Measurements from ENCODE around the gene VSTM2A.
"Not testable (repeated sequence)": the region's sequence is repeated elsewhere in the genome, so short reads cannot be mapped to it uniquely, and the experiment has no call there.

The VSTM2A gene, protein sequence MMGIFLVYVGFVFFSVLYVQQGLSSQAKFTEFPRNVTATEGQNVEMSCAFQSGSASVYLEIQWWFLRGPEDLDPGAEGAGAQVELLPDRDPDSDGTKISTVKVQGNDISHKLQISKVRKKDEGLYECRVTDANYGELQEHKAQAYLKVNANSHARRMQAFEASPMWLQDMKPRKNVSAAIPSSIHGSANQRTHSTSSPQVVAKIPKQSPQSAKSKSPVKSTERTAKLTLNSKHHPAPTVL

DNA sequence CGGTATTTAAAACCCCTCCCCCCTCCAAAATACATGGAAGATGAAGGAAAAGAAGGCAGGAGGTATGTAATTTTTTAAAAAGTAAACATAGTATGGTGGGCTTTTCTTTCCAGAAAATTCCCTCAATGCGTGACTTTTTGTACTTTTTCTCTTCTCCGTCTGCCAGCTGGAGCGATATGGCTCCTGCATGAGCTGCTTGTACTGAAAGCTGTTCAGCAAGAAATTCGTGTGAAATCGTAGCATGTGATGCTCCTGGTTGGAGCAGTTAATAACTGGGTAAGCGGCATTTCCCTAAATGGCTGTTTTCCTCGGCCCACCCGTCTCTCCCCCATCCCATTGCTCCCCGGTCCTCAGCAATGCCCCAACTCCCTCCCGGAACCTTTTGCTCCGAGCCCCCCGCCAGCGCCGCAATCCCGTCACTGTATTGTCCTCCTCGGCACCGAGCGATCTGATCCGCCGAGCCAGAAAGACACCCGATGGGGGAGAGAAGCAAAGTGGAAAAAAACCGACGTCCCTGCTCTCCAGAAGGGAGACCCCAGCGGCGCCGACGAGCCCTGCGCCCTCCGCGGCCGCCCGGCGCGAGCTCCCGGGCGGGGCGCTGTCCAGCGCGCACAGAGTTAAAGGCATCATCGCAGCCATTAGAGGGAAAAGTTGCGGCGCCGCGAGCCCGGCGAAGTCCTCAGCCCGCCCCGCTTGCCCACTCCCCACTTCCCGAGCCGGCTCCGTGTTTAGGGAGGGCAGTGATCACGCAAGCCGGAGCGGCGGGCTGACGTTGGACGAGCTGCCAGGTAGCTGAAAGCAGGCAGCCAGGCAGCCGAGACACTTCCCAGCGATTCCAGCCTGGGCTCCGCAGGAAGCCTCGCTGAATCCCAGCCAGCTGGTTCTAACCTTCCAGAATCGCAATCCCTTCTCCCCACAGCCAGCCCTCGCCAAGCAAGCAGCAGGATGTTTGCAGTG lies at the start of gene VSTM2A:
TSS of gene VSTM2A (plus strand) at position 707 of the 957 bp plus-strand sequence. CDS start 356 bp downstream, outside the sequence.
- no peak for FAIRE-seq

DNA sequence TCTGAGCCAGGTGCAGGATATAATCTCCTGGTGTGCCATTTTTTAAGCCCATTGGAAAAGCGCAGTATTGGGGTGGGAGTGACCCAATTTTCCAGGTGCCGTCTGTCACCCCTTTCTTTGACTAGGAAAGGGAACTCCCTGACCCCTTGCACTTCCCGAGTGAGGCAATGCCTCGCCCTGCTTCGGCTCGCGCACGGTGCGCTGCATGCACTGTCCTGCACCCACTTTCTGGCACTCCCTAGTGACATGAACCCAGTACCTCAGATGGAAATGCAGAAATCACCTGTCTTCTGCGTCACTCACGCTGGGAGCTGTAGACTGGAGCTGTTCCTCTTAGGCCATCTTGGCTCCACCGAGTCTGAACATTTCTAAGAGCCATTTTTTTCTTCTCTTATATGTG lies 37.6 kb upstream of the VSTM2A start:
- not testable (repeated sequence) for FAIRE-seq

DNA sequence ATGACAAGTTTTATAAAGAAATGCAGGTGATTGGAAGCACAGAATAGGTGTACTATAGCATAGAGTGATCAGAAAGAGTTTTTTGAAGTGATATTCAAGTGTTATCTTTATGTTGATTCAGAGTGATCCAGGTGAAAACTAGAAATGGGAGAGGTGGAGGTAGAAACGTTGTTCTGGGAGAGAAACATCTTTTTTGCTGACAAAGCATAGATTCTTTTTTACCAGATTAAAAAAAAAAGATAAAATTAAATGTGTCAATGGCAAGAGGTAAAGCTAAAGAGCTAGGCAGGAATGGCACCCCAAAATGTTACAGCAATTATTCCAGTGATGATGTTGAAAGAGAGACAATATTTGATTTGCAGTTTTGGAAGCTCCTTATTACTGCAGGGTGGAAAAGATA lies 12.6 kb upstream of the VSTM2A start:
- no peak for FAIRE-seq

DNA sequence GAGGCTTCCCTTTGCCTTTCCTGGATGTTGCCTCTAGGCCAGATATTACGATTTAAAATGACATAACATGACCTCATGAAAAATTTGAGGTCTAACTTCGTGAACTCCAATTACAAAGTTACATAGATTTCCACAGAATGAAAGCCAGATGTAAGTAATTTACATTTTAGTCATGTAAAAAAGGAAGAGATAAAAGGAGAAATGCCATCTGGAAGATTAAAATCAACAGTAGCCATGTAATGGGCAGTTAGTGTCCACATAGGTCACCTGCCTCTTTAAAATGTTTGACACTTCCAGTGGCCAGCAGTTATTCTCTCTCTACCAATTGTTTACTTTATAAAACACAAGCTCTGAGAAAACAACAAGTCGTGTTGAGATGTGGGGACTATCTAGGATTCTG lies 4.1 kb upstream of the VSTM2A start:
- no peak for FAIRE-seq

DNA sequence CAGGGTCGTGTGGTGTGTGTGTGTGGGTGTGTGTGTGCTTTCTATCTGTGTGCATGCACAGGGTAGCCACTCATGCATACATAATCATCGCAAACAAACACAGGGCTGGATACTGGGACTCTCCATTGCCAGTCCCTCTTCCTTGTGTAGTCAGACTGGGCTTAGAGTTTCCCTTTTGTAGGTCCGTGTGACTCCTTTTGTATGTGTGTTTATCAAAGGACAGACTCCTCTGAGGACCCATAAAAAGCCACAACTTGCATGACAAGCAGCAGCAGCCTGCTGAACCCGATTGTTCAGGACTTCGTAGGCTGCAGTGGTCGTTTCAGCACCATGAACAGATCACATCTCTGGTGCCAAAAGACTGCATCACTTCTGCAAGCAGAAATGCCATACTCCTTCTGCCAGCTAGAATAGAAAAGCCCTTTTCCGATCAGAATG lies 895 bp downstream of the VSTM2A start:
- FAIRE-seq: no peak

DNA sequence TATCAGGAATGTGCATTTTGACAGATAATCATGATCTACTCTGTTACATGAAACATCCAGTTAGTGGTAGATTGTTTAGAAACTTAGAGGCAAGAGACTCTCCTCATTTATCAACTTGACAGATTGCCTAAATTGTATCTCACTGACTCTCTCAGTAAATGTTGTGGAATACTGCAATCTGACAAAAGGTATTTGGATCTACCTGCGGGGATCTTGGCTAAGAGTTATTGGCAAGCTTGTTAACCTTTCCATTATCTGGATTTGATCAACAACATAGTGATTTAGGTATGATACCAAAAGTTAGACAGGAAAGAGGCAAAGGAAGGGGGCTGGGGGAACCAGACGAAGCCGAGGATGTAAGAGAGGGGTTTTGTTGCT lies 2.0 kb downstream of the VSTM2A start:
- no peak for FAIRE-seq

DNA sequence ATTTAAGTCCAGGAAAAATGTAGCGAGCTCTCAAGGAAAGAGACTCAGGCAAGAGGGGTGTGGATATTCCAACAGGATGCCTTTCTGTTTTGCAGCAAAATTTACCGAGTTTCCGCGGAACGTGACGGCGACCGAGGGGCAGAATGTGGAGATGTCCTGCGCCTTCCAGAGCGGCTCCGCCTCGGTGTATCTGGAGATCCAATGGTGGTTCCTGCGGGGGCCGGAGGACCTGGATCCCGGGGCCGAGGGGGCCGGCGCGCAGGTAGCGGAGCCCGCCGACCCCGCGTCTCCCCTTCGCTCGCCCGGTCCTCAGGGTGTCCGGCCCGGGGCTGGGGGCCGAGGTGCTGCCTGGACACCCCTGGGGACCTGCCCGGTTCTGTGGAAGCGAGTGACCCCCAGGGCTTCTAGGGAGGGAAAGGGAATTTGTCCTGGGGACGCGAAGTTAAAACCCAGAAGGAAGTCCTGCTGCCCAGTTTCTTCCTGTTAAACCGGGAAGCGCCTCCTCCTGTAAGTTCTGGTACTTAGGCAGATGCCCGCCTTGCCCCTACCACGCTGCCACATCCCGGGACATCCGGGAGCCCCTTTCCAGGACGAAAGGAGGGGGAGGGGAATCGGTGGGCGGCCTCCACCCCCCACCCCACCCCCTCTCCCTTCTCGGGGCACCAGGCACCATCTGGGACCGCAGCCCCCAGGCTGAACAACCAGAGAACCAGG lies 2.5 kb downstream of the VSTM2A start:
- no peak for FAIRE-seq

DNA sequence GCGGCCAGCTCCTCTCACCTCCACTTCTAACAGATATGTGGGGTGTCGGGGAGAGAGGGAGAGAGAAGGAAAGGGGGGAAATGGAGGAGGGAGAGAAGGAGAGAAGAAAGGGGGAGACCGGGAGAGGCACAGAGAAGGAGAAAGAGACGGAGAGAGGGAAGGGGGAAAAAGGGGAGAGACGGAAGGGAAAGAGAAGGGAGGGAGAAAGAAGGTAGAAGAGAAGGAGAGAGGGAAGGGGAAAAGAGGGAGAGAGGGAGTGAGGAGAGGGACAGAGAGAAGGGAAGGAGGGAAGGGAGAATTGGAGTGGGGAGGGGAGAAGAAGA lies 3.0 kb downstream of the VSTM2A start:
- FAIRE-seq: no peak

DNA sequence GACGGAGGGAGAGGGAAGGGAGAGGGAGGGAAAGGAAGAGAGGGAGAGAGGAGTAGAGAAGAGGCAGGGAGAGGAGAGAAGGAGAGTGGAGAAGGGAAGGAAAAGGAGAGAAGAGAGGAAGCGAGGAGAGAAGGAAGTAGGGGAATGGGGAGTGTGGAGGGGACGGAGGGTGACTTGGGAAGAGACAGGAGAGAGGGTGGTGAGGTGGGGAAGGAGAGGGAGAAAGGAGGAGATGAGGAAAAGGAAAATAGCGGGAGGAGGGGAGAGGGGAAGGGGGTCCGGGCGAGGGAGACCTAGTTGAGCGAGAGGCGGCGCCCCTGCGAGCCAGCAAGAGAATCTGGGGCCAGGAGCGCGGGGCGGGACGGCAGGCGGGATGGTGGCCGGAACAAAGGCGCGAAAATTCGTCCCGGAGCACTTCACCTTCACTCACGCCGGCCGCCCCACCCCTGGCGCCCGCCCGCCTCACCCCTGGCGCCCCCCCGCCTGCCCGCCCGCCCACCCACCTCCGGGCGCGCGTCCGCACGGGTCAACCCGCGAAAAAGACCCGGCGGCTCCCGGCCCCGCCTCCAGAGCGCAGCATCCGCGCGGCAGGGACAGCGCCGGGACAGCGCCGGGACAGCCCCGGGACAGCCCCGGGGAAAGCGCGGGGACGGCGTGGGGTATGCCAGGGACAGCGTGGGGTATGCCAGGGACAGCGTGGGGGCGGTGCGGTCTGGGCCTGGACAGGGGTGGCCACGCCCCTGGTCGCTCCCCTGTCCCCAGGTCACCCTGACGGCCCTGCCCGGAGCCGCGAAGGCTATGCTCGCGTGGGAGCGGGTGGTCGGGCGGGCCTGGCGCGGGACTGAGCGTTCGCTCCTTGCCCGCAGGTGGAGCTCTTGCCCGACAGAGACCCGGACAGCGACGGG lies 4.2 kb downstream of the VSTM2A start:
- no peak for FAIRE-seq

DNA sequence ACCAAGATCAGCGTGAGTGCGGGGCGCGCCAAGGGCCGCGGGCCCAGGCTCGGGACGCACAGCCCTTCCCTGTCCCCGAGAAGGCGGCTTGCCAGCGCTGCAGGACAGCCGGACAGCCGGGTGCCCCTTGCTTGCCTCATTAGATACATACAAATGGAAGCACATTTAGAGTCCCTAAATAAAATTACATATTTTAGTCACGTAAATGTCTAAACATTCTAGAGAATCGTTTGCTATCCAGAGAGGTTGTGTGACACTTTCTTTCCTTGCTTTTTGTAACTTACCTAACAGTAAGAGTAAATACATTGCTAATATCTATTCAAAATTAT lies 4.8 kb downstream of the VSTM2A start:
- no peak for FAIRE-seq

DNA sequence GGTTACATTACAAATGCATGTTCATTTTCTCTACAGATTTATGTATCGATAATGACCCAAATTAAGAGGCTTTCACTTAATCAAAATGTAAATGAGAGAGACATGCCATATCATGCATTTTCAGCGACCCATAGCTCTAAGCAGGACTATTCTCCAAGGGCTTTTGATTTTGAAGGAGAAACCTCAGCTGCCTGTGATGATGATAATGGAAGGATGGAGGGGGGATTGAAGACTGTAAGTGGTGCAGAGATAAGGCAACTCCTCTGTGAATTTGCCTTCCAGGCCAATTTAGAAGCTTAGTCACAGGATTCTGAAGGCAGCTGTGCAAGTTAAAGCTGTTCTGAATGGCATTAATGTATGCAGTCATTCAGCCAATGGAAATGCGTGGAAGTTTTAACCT lies 8.3 kb downstream of the VSTM2A start:
- FAIRE-seq: no peak

DNA sequence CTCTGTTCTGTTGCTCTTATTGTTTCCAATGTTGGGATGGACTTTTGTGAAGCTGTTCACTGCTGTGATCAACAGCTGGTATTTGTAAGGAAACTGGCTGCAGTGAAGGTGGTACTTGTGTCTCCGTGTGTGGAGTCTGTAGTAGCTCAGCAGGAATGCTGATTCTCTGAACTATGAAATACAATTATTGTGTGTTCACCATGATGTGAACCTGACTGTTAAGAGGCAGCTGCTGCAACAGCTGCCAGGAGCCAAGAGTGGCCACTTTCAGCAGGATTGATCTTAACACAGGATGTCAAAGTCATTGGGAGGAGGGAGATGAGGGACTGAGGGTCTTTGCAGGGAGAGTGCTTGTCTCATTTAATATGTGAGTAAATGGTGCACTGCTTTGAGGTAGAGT lies 13.9 kb downstream of the VSTM2A start:
- FAIRE-seq: no peak

DNA sequence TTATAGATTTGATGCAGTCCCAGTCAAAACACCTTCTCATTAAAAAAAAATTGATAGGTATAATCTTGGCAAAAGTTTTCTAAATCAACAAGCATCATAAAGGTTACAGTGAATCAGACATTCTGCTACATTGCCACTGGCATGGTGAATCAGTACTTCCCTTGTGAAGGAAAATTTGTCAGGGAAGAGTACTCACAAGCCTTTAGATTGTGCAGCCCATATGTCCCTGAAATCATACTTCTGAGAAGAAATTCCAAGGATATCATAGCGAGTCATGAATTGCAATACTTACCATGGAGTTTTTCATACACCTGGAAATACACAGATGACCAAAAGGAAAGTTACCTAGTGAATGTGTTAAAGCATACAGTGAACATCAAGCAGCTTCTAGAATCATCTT lies 17.2 kb downstream of the VSTM2A start:
- no peak for FAIRE-seq

DNA sequence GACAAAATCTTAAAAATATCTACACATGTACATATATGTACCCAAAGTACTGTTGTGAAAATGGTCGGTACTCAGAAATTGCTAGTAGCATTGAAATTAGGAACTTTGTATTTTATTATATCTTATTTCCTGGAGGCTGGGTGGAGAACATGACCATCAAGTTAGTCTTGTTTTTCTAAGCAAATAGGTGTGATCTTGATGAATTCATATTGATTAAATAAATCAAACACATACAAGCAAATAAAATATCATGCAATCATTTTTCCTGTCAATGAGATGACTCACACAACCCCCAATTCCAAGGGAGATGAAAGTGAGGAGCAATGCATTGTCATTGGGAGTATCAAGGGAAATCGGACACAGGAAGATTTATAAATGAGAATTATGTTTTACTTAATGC lies 18.0 kb downstream of the VSTM2A start:
- FAIRE-seq: no peak

DNA sequence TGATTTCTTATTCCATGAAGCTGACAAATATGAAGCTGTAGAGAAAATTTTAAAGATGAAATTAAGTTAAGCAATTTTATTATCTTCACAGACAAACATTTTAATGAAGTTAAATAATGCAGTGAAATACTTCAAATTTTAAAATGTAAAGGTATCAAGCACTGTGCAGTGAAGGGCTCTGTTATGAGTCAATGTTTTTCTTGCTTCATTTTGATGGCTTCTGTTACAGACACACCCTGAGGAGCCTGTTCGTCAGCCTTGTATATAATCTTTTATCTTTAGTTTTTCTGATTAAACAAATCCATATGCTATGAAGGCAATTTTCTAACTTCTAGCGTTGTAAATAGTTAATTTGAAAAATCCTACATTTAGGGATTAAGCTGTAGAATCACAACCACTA lies 18.5 kb downstream of the VSTM2A start:
- no peak for FAIRE-seq

DNA sequence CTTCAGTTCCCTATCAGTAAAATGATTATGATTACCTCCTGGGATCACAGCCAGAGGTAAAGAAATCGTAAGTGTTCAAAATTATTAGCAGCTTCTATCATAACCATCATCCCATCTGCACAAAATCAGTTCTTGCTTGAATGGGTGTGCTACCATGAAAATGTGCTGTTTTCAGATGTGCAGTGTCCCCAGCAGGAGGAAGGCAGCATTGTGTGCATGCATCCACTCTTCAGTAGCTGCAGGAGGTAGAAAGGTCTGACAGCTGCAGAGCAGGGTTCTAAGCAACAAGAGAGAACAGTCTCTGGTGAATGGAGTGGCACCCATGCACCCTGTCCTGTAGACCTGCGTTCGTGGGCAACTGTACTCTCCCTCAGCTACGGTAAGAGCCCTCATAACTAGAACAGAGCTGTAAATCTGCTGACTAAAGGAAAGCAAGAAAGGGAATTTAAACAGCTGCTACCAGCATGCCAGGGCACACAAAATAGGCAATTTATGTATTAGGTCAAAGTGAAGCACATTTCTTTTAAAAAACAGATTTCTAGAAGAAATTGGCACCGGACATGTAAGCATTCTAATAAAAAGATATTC lies 21.2 kb downstream of the VSTM2A start:
- FAIRE-seq: no peak

DNA sequence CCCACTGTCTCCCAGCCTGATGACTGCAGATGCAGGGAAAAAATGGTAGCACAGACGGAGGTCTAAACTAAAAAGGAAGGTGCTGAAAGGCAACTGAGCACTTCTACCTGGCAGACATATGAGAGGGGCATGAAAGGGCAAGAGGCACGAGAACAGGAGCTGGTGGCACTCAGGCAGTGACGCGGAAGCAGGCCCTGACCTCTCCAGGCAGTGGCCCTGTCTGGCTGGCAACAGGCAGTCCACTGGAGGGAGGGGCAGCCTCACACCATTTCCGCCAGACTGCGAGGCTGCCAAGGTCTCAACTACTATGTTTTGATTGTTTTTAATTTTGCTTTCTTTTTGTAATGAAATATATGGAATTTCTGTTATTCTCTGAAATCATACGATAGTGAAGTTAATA lies 23.3 kb downstream of the VSTM2A start:
- FAIRE-seq: no peak

DNA sequence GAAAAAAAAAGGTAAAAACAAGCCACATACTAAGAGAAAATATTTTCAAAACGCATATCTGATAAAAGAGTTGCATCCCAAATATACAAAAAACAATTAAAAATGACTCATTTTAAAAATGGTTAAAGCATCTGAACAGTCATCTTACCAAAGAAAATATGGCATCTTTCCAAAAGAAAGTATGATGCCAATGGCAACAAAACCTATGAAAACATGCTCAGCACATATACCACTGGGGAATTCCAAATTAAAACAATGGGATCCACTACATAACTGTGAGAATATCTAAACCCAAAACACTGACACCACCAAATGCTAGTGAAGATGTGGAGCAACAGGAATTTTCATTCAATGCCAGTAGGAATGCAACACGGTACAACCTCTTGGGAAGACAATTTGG lies 39.3 kb downstream of the VSTM2A start:
- no peak for FAIRE-seq

DNA sequence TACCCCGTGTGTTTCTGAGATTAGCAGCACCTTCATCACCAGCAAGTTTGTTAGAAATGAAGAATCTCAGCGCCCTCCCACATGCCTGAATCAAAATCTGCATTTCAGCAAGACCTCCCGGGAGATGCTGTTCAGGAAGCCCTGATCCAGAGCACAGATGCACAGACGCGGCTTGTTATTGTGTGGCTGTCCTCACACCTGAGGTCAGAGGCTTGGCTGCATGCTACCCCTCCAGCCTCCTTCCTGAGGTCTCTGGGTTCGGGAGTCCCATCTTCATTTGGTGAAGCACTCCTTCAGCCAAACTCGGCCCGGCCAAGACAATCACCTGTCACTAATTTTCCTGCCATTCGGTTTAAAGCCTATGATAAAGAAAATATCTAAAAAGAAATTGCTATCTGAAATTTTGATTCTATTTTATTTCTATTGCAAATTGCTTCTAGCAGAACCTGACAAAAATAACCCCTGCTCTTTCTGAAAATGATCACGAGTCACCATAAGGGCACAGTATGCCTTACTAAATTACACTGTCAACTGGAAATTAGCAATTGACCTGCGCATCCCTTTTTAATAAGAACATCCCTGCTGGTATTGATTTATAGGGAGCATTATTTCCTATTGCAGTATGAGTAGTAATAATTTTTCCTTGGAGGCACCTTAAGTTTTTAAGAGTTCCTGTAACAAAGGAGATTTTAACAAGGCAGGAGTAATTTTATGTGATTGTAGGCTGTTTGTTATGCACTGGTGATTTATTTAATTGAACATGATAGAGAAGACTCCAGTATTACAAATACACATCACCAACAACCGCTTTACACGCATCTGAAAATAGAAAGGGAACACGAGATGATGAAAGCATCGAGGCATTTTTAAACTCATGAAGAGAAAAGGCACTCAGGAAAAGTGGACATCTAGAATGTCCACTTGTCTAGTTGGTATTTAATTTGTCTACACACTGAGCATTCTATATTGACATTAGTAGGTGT lies 49.5 kb downstream of the VSTM2A start:
- no peak for FAIRE-seq

DNA sequence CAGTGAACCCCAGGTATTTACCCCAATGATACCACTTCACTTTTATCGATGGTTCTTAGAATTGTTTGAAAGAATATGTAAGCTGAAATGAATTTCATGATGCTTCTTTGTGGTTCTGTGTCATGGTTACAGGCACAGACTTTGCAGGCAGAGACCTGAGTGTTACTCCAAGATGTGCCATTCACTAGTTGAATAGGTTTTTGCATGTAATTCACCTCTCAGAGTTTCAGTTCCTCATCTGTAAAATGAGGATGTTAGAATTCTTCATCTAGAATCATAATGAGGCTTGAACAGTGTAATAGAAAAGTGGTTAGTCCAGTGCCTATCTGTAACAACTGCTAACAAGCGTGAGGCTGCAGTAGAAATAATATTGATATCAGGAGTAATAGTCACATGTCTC lies 54.6 kb downstream of the VSTM2A start:
- no peak for FAIRE-seq

DNA sequence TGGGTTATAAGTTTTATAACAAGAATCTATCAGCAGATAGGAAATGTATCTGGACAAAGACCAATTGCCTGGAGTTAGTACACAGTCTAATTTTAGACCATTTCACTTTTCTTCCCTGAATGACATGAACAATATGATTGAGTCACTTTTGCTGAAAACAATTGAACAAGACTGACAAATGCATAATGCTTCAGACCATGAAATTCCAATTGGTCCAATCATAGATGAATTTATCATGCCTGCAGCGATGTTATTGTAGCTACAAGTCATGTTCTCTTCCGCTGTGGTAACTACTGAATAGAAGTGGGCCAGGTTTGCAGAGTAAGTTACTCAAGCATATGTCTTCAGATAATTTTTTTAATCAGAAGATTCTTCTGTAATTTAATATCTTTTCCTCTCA lies 73.4 kb downstream of the VSTM2A start:
- FAIRE-seq: no peak
